ENCODE results near the gene CFDP1. TPM values are rescaled to one million over a fixed set of nuclear protein-coding genes. Genes with fewer than 3 reads are reported as not detected.

CFDP1 gene
- total RNA-seq, 2 donors from 2014 or later = 88.7 to 117 TPM

DNA sequence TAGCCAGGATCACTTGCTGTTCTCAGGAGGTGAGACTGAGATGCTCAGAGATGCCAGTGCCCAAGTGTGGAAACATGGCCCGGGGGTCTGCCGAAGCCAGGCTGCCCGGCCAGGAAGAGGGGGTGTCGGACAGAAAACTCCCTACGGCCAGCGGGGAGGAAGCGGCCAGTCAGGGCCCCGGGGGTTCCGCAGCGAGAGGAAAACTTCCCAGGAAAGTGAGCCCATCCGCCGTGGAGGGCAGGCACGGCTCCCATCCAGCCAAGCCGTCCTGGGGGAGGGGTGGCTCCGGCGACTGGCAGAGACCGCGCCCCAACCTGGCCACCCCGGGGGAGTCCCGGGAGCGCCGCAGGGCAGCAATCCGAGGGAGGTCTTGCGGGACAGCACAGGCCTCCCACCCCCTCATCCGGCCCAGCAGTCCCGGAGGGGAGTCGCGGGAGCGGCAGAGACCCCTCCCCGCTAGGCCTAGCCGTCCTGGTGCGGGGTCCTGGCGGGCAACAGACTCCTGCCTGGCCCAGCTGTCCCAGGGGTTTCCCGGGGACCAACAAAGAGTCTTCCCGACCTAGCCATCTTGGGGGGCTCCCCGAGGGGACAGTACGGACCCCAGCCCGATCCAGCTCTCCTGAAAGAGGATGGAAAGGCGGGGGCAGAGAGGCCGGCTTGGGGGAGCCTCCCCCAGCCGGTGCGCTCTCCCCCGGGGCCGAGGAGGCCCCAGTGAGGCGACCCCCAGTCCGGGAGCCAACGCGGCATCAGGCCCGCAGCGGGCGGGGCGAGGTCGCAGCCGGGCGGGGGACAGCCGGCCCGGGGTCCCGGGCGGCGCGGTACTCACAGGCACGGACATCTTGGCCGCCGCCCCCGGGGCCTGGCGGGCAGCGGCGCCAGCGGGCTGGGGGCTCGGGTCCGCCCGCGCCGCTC lies 168.0 kb downstream of the CFDP1 start:
- H3K27ac Mint-ChIP-seq = no peak overlapping the region
- H3K4me3 Mint-ChIP-seq = peak overlapping the region; percentile 73
- H3K27me3 Mint-ChIP-seq (ENCODE audit: insufficient read depth) = no peaks in the 10 kb centered on the region
- Histone ChIP-seq H3K4me1 (ENCODE audit: control insufficient read depth, insufficient read depth, low read length) (peaks cover 14% of the 10 kb centered on the region), H3K36me3 (ENCODE audit: control insufficient read depth, insufficient read depth, low read length) (no peaks in the 10 kb centered on the region), H3K27ac (ENCODE audit: low read depth, low read length) (peak overlapping the region; percentile 66), H3K9ac (ENCODE audit: extremely low read depth, low read length, poor library complexity, severe bottlenecking) (peak overlapping the region; percentile 83), H3K4me3 (ENCODE audit: low read length) (peak overlapping the region; percentile 89), H3K9me3 (ENCODE audit: control insufficient read depth, low read length) (no peaks in the 10 kb centered on the region), H3K27me3 (ENCODE audit: control insufficient read depth, insufficient read depth, low read length, poor library complexity, severe bottlenecking) (no peaks in the 10 kb centered on the region)
- TF ChIP-seq, protein P1, sequence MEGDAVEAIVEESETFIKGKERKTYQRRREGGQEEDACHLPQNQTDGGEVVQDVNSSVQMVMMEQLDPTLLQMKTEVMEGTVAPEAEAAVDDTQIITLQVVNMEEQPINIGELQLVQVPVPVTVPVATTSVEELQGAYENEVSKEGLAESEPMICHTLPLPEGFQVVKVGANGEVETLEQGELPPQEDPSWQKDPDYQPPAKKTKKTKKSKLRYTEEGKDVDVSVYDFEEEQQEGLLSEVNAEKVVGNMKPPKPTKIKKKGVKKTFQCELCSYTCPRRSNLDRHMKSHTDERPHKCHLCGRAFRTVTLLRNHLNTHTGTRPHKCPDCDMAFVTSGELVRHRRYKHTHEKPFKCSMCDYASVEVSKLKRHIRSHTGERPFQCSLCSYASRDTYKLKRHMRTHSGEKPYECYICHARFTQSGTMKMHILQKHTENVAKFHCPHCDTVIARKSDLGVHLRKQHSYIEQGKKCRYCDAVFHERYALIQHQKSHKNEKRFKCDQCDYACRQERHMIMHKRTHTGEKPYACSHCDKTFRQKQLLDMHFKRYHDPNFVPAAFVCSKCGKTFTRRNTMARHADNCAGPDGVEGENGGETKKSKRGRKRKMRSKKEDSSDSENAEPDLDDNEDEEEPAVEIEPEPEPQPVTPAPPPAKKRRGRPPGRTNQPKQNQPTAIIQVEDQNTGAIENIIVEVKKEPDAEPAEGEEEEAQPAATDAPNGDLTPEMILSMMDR (conservative IDR thresholded peaks at IDR 0.05) = no peak
- H3K4me1 Mint-ChIP-seq = peaks cover 33% of the 10 kb centered on the region
- H3K9me3 Mint-ChIP-seq = no peaks in the 10 kb centered on the region
- WGBS, 2 experiments (ENCODE audit: insufficient coverage in 1 of 2, insufficient read length in 1 of 2) = 3% methylated on average over 34 to 74 of the region's 74 CpGs
- DNase-seq = peak; percentile 73
- H3K36me3 Mint-ChIP-seq (ENCODE audit: low read depth) = peaks cover 3% of the 10 kb centered on the region

- 75 to 88% methylated on average over 6 to 14 of the region's 14 CpGs for WGBS, 2 experiments (ENCODE audit: insufficient coverage in 1 of 2, insufficient read length in 1 of 2)
- H3K9me3 ChIP-seq (ENCODE audit: control insufficient read depth, low read length) = no peaks in the 10 kb centered on the region
- Mint-ChIP-seq H3K9me3 (no peaks in the 10 kb centered on the region), H3K27ac (peak overlapping the region; percentile 44), H3K27me3 (ENCODE audit: insufficient read depth) (no peaks in the 10 kb centered on the region), H3K4me3 (peak overlapping the region; percentile 73), H3K4me1 (peaks cover 33% of the 10 kb centered on the region), H3K36me3 (ENCODE audit: low read depth) (peaks cover 3% of the 10 kb centered on the region)
- TF ChIP-seq, protein P1 (conservative IDR thresholded peaks at IDR 0.05) = no peak
- no peaks in the 10 kb centered on the region for H3K36me3 ChIP-seq (ENCODE audit: control insufficient read depth, insufficient read depth, low read length)
- H3K4me3 ChIP-seq (ENCODE audit: low read length) = peak overlapping the region; percentile 89
- H3K27me3 ChIP-seq (ENCODE audit: control insufficient read depth, insufficient read depth, low read length, poor library complexity, severe bottlenecking) = no peaks in the 10 kb centered on the region
- peak overlapping the region; percentile 83 for H3K9ac ChIP-seq (ENCODE audit: extremely low read depth, low read length, poor library complexity, severe bottlenecking)
- peaks cover 14% of the 10 kb centered on the region for H3K4me1 ChIP-seq (ENCODE audit: control insufficient read depth, insufficient read depth, low read length)
- DNase-seq = no peak
- no peak overlapping the region for H3K27ac ChIP-seq (ENCODE audit: low read depth, low read length)
These were observed 168.8 kb downstream of the CFDP1 start for GRCh38 chr16:75264457-75264998.

- 76 to 89% methylated on average over 5 to 8 of the region's 8 CpGs for WGBS, 2 experiments (ENCODE audit: insufficient coverage in 1 of 2, insufficient read length in 1 of 2)
- H3K27ac Mint-ChIP-seq = peak overlapping the region; percentile 44
- no peak overlapping the region for H3K9ac ChIP-seq (ENCODE audit: extremely low read depth, low read length, poor library complexity, severe bottlenecking)
- TF ChIP-seq, protein P1 (conservative IDR thresholded peaks at IDR 0.05) = no peak
- no peak overlapping the region for H3K27ac ChIP-seq (ENCODE audit: low read depth, low read length)
- no peaks in the 10 kb centered on the region for H3K27me3 Mint-ChIP-seq (ENCODE audit: insufficient read depth)
- no peaks in the 10 kb centered on the region for H3K27me3 ChIP-seq (ENCODE audit: control insufficient read depth, insufficient read depth, low read length, poor library complexity, severe bottlenecking)
- H3K4me1 ChIP-seq (ENCODE audit: control insufficient read depth, insufficient read depth, low read length) = peaks cover 14% of the 10 kb centered on the region
- no peaks in the 10 kb centered on the region for H3K9me3 ChIP-seq (ENCODE audit: control insufficient read depth, low read length)
- H3K36me3 Mint-ChIP-seq (ENCODE audit: low read depth) = peaks cover 3% of the 10 kb centered on the region
- peak overlapping the region; percentile 73 for H3K4me3 Mint-ChIP-seq
- DNase-seq = no peak
- H3K4me3 ChIP-seq (ENCODE audit: low read length) = peak overlapping the region; percentile 89
- no peaks in the 10 kb centered on the region for H3K36me3 ChIP-seq (ENCODE audit: control insufficient read depth, insufficient read depth, low read length)
- no peaks in the 10 kb centered on the region for H3K9me3 Mint-ChIP-seq
- H3K4me1 Mint-ChIP-seq = peaks cover 33% of the 10 kb centered on the region
These were observed 169.3 kb downstream of the CFDP1 start for GRCh38 chr16:75263963-75264445.

Data from endodermal cell (in vitro differentiated cells).